H9 (cell line): ENCODE data around the gene SPTBN2. TPM values are rescaled to one million over a fixed set of nuclear protein-coding genes. Genes with fewer than 3 reads are reported as not detected.

Source experiments
- DNase-seq: peaks from one replicate; pipeline ENCODE4 v3.0.0-alpha.2; 2017
- H2AFZ ChIP-seq: one replicate; pipeline ENCODE4 v1.6.1; 2013; ENCODE audit warnings: mild to moderate bottlenecking, low read length, control low read depth, moderate library complexity
- H2AK5ac ChIP-seq: 2 replicates; pipeline ENCODE4 v1.6.1; 2013; ENCODE audit warnings: low read length, control low read depth, mixed read lengths; ENCODE audit not compliant: insufficient read length
- H2BK120ac ChIP-seq: one replicate; pipeline ENCODE4 v1.6.1; 2013; ENCODE audit warnings: low read depth, mild to moderate bottlenecking, low read length, control low read depth, inconsistent platforms; ENCODE audit not compliant: poor library complexity, severe bottlenecking
- H2BK12ac ChIP-seq: 2 replicates; pipeline ENCODE4 v1.6.1; 2013; ENCODE audit warnings: low read length, control low read depth, mixed read lengths, low read depth; ENCODE audit not compliant: insufficient read length
- H2BK15ac ChIP-seq: 2 replicates; pipeline ENCODE4 v1.6.1; 2013; ENCODE audit warnings: low read depth, low read length, control low read depth
- H2BK20ac ChIP-seq: one replicate; pipeline ENCODE4 v1.6.1; 2013; ENCODE audit warnings: low read depth, mild to moderate bottlenecking, low read length, control low read depth, inconsistent platforms; ENCODE audit not compliant: poor library complexity, severe bottlenecking
- H2BK5ac ChIP-seq: 2 replicates; pipeline ENCODE4 v1.6.1; 2013; ENCODE audit warnings: low read length, control low read depth, mixed read lengths; ENCODE audit not compliant: insufficient read length
- H3K14ac ChIP-seq: 2 replicates; pipeline ENCODE4 v1.6.1; 2013; ENCODE audit warnings: low read length, control low read depth; ENCODE audit not compliant: insufficient read depth
- H3K18ac ChIP-seq: 2 replicates; pipeline ENCODE4 v1.6.1; 2013; ENCODE audit warnings: low read depth, mild to moderate bottlenecking, mixed read lengths, low read length, control low read depth; ENCODE audit not compliant: insufficient read length
- H3K23ac ChIP-seq: 2 replicates; pipeline ENCODE4 v1.6.1; 2013; ENCODE audit warnings: low read length, control low read depth, mixed read lengths, low read depth; ENCODE audit not compliant: insufficient read length
- H3K23me2 ChIP-seq: 2 replicates; pipeline ENCODE4 v1.6.1; 2013; ENCODE audit warnings: low read depth, mild to moderate bottlenecking, mixed read lengths, low read length, control low read depth; ENCODE audit not compliant: insufficient read length, poor library complexity, severe bottlenecking
- H3K27ac ChIP-seq: 2 replicates; pipeline ENCODE4 v1.5.1; 2013; ENCODE audit warnings: low read length, control low read depth, mixed read lengths, low read depth; ENCODE audit not compliant: insufficient read length
- H3K27me3 ChIP-seq: 2 replicates; pipeline ENCODE4 v1.6.1; 2013; ENCODE audit warnings: low read length, control low read depth, inconsistent platforms; ENCODE audit not compliant: insufficient read depth
- H3K4ac ChIP-seq: 2 replicates; pipeline ENCODE4 v1.6.1; 2013; ENCODE audit warnings: low read depth, mild to moderate bottlenecking, control low read depth, inconsistent platforms, low read length, moderate library complexity
- H3K4me1 ChIP-seq: 2 replicates; pipeline ENCODE4 v1.6.1; 2013; ENCODE audit warnings: low read length, control low read depth, inconsistent platforms; ENCODE audit not compliant: insufficient read depth
- H3K4me2 ChIP-seq: 2 replicates; pipeline ENCODE4 v1.6.1; 2013; ENCODE audit warnings: low read length, control low read depth, mixed read lengths; ENCODE audit not compliant: insufficient read length, insufficient read depth
- H3K56ac ChIP-seq: 2 replicates; pipeline ENCODE4 v1.6.1; 2013; ENCODE audit warnings: low read depth, mild to moderate bottlenecking, mixed read lengths, low read length, control low read depth; ENCODE audit not compliant: insufficient read length
- H3K79me1 ChIP-seq: 2 replicates; pipeline ENCODE4 v1.6.1; 2013; ENCODE audit warnings: low read depth, mild to moderate bottlenecking, moderate library complexity, low read length, control low read depth, inconsistent platforms; ENCODE audit not compliant: insufficient read depth, poor library complexity, severe bottlenecking
- H3K79me2 ChIP-seq: 2 replicates; pipeline ENCODE4 v1.6.1; 2013; ENCODE audit warnings: low read length, control low read depth, inconsistent platforms; ENCODE audit not compliant: insufficient read depth
- H3K9ac ChIP-seq: 2 replicates; pipeline ENCODE4 v1.6.1; 2013; ENCODE audit warnings: low read length, control low read depth, mixed read lengths; ENCODE audit not compliant: insufficient read length; ENCODE audit errors: extremely low read depth
- H3K9me3 ChIP-seq: one replicate; pipeline ENCODE4 v1.6.1; 2013; ENCODE audit warnings: low read depth, low read length, inconsistent platforms; ENCODE audit not compliant: control insufficient read depth
- H3T11ph ChIP-seq: one replicate; pipeline ENCODE4 v1.6.1; 2013; ENCODE audit warnings: mild to moderate bottlenecking, low read length, control low read depth, inconsistent platforms
- H4K20me1 ChIP-seq: one replicate; pipeline ENCODE4 v1.6.1; 2013; ENCODE audit not compliant: control insufficient read depth, insufficient read length, insufficient read depth
- H4K5ac ChIP-seq: 2 replicates; pipeline ENCODE4 v1.6.1; 2013; ENCODE audit warnings: low read depth, mild to moderate bottlenecking, mixed read lengths, low read length, control low read depth; ENCODE audit not compliant: insufficient read length
- H4K8ac ChIP-seq: replicated peaks from 2 replicates; pipeline ENCODE4 v1.6.1; 2013; ENCODE audit warnings: low read length, control low read depth, mixed read lengths, low read depth; ENCODE audit not compliant: insufficient read length
- H4K91ac ChIP-seq: 2 replicates; pipeline ENCODE4 v1.6.1; 2013; ENCODE audit warnings: low read depth, mild to moderate bottlenecking, moderate library complexity, mixed read lengths, low read length, control low read depth; ENCODE audit not compliant: insufficient read length
- H3K27ac Mint-ChIP-seq, 3 experiments: 2 replicates in 2 of 3; 3 replicates in 1 of 3; pipeline ENCODE4 v1.8.0; 2020 to 2021; ENCODE audit warnings: mixed read lengths in 3 of 3, mild to moderate bottlenecking in 1 of 3, moderate library complexity in 1 of 3
- H3K27me3 Mint-ChIP-seq: 2 replicates; pipeline ENCODE4 v1.8.0; 2021; ENCODE audit warnings: low read depth, mild to moderate bottlenecking, moderate library complexity, mixed read lengths
- H3K36me3 Mint-ChIP-seq, 3 experiments: 2 replicates in 2 of 3; 3 replicates in 1 of 3; pipeline ENCODE4 v1.8.0; 2020 to 2021; ENCODE audit warnings: low read depth in 3 of 3, mixed read lengths in 3 of 3; ENCODE audit not compliant: insufficient read depth in 1 of 3
- H3K4me1 Mint-ChIP-seq, 2 experiments: 2 replicates each; pipeline ENCODE4 v1.8.0; 2020; ENCODE audit warnings: mixed read lengths in 2 of 2
- H3K4me3 Mint-ChIP-seq, 2 experiments: 2 replicates in 1 of 2; 3 replicates in 1 of 2; pipeline ENCODE4 v1.8.0; 2020 to 2021; ENCODE audit warnings: mild to moderate bottlenecking in 2 of 2, mixed read lengths in 2 of 2, moderate library complexity in 1 of 2
- H3K9me3 Mint-ChIP-seq, 2 experiments: 2 replicates in 1 of 2; 3 replicates in 1 of 2; pipeline ENCODE4 v1.8.0; 2020; ENCODE audit warnings: mild to moderate bottlenecking in 2 of 2, mixed read lengths in 2 of 2, moderate library complexity in 1 of 2
- CTCF ChIP-seq: fragments of 200-600 bp; sonication (generic); conservative IDR thresholded peaks from 3 replicates; pipeline ENCODE4 v1.8.0; 2021; ENCODE audit warnings: antibody characterized with exemption, mild to moderate bottlenecking
- WGBS: extraction: QIAGEN DNeasy Blood & Tissue Kit; methylation state at CpG from one replicate; pipeline ENCODE4 v1.1.7; 2013; ENCODE audit warnings: missing lambda C conversion rate, low lambda C conversion rate, mixed read lengths; ENCODE audit not compliant: insufficient read length; ENCODE audit errors: extremely low coverage; 5-methylcytosine and 5-hydroxymethylcytosine counted together
- total RNA-seq: library from RNA; stranded (reverse); gene quantifications from 2 replicates; pipeline ENCODE4 v1.2.1, GENCODE V29; 2021

Gene SPTBN2
- total RNA-seq, 1 experiment from 2014 or later, result 80.4 TPM

GRCh38 chr11:66691311-66691980, 37.6 kb downstream of the SPTBN2 start:
- H3K23me2 ChIP-seq, result no peaks in the 10 kb centered on the region
- H3K4me1 ChIP-seq, result no peaks in the 10 kb centered on the region
- no peak overlapping the region for H2BK12ac ChIP-seq
- no peaks in the 10 kb centered on the region for H3K9me3 ChIP-seq
- H3K4ac ChIP-seq, result no peak overlapping the region
- no peak overlapping the region for H2BK120ac ChIP-seq
- no peak overlapping the region for H3K9ac ChIP-seq
- no peak overlapping the region for H4K8ac ChIP-seq
- no peaks in the 10 kb centered on the region; a peak in 1 of 5 replicates for H3K9me3 Mint-ChIP-seq
- no peak overlapping the region for H3K14ac ChIP-seq
- no peaks in the 10 kb centered on the region for H3K27me3 Mint-ChIP-seq
- H3K79me2 ChIP-seq, result no peaks in the 10 kb centered on the region
- no peaks in the 10 kb centered on the region for H3K79me1 ChIP-seq
- no peaks in the 10 kb centered on the region for H4K20me1 ChIP-seq
- no peak overlapping the region for H3T11ph ChIP-seq
- H3K36me3 Mint-ChIP-seq, result peaks cover 14 to 92% (median 91%) of the 10 kb centered on the region in 3 experiments
- peaks cover 5 to 8% of the 10 kb centered on the region in 2 experiments; a peak in 1 of 4 replicates for H3K4me1 Mint-ChIP-seq
- no peak for DNase-seq
- no CpG with 5 or more reads among the region's 38 CpGs for WGBS
- no peak overlapping the region for H3K18ac ChIP-seq
- no peak overlapping the region for H2BK15ac ChIP-seq
- H3K27me3 ChIP-seq, result no peaks in the 10 kb centered on the region
- H4K91ac ChIP-seq, result no peak overlapping the region
- no peak overlapping the region for H2AFZ ChIP-seq
- H3K56ac ChIP-seq, result no peak overlapping the region
- peak overlapping the region in 2 of 3 experiments; percentile 25 to 33; a peak in 2 of 7 replicates for H3K27ac Mint-ChIP-seq
- H3K27ac ChIP-seq, result no peak overlapping the region
- H3K4me3 Mint-ChIP-seq, result no peak overlapping the region
- no peak overlapping the region for H2BK20ac ChIP-seq
- H2BK5ac ChIP-seq, result no peak overlapping the region
- no peak overlapping the region for H3K23ac ChIP-seq
- no peak for TF ChIP-seq CTCF
- H2AK5ac ChIP-seq, result no peak overlapping the region
- H3K4me2 ChIP-seq, result no peak overlapping the region
- no peak overlapping the region for H4K5ac ChIP-seq
